Keratinocyte (primary cell): ENCODE data around the gene DDX11. TPM values are rescaled to one million over a fixed set of nuclear protein-coding genes. Genes with fewer than 3 reads are reported as not detected.
"Not testable (repeated sequence)": the region's sequence is repeated elsewhere in the genome, so short reads cannot be mapped to it uniquely, and the experiment has no call there.

Source experiments
- DNase-seq: peaks from one replicate; pipeline ENCODE4 v3.0.0-alpha.2; 2011; ENCODE audit warnings: low read depth, missing footprints, low spot score
- FAIRE-seq: peaks from 2 replicates; lab custom pipeline; 2011; peaks lifted over from hg19 to GRCh38; lab: Jason Lieb, UNC
- H2AFZ ChIP-seq: 2 replicates; pipeline ENCODE4 v1.6.0; 2012; ENCODE audit warnings: low read length, control low read depth, inconsistent platforms; ENCODE audit not compliant: control insufficient read depth
- H3K27ac ChIP-seq: 2 replicates; pipeline ENCODE4 v1.5.1; 2011; ENCODE audit warnings: low read length; ENCODE audit not compliant: control insufficient read depth, insufficient read depth
- H3K27me3 ChIP-seq: 3 replicates; pipeline ENCODE4 v1.6.0; 2011; ENCODE audit warnings: low read length; ENCODE audit not compliant: control insufficient read depth, insufficient read depth; ENCODE audit errors: extremely low read depth
- H3K36me3 ChIP-seq, 2 experiments: 2 replicates in 1 of 2; 3 replicates in 1 of 2; pipeline ENCODE4 v1.5.1; 2011; ENCODE audit warnings: low read length in 2 of 2, mild to moderate bottlenecking in 1 of 2; ENCODE audit not compliant: control insufficient read depth in 2 of 2, insufficient read depth in 2 of 2; ENCODE audit errors: extremely low read depth in 1 of 2
- H3K4me1 ChIP-seq: 3 replicates; pipeline ENCODE4 v1.5.1; 2011; ENCODE audit warnings: low read length; ENCODE audit not compliant: control insufficient read depth, insufficient read depth; ENCODE audit errors: extremely low read depth
- H3K4me2 ChIP-seq: 3 replicates; pipeline ENCODE4 v1.6.0; 2011; ENCODE audit warnings: low read depth, low read length; ENCODE audit not compliant: control insufficient read depth, insufficient read depth; ENCODE audit errors: extremely low read depth
- H3K4me3 ChIP-seq, 3 experiments: fragments of 200-600 bp in 1 of 3; sonication (generic) in 1 of 3; 2 replicates in 2 of 3; 3 replicates in 1 of 3; pipeline ENCODE4 v1.5.1; 2011 to 2016; ENCODE audit warnings: low read length in 3 of 3, mild to moderate bottlenecking in 3 of 3, control low read depth in 2 of 3, inconsistent platforms in 1 of 3, low read depth in 1 of 3, mixed read lengths in 1 of 3, mixed run types in 1 of 3, moderate library complexity in 1 of 3; ENCODE audit not compliant: control insufficient read depth in 2 of 3, insufficient read depth in 2 of 3; ENCODE audit errors: extremely low read depth in 1 of 3
- H3K79me2 ChIP-seq: 2 replicates; pipeline ENCODE4 v1.6.0; 2012; ENCODE audit warnings: low read length; ENCODE audit not compliant: control insufficient read depth, insufficient read depth
- H3K9ac ChIP-seq: 3 replicates; pipeline ENCODE4 v1.6.0; 2011; ENCODE audit warnings: low read length; ENCODE audit not compliant: control insufficient read depth, insufficient read depth; ENCODE audit errors: extremely low read depth
- H3K9me1 ChIP-seq: 3 replicates; pipeline ENCODE4 v1.6.0; 2011; ENCODE audit warnings: low read length; ENCODE audit not compliant: control insufficient read depth, insufficient read depth; ENCODE audit errors: extremely low read depth
- H3K9me3 ChIP-seq: 2 replicates; pipeline ENCODE4 v1.5.1; 2012; ENCODE audit warnings: low read depth, low read length; ENCODE audit not compliant: control insufficient read depth
- H4K20me1 ChIP-seq: 3 replicates; pipeline ENCODE4 v1.6.0; 2011; ENCODE audit warnings: low read length; ENCODE audit not compliant: control insufficient read depth, insufficient read depth; ENCODE audit errors: extremely low read depth
- EZH2 ChIP-seq: IDR thresholded peaks from one replicate; pipeline ENCODE4 v1.6.1; 2012; ENCODE audit warnings: inconsistent platforms, mild to moderate bottlenecking, low read length, moderate library complexity
- dilution Hi-C: fragments of 300-500 bp; cut with MboI; formaldehyde crosslinking; loops from one replicate; pipeline ENCODE4 v1.7.0; 2020; ENCODE audit warnings: low sequenced_read_pairs; ENCODE audit not compliant: extremely low pct_ligation_motif_present
- polyA plus RNA-seq, 5 experiments: library from polyadenylated mRNA; depleted of rRNA in 3 of 5; stranded (reverse) in 3 of 5; stranded (forward) in 1 of 5; unstranded in 1 of 5; fragments of >200 nt; gene quantifications; 1 replicate in 1 of 5; 2 replicates in 3 of 5; 3 replicates in 1 of 5; pipeline versions ENCODE4 v1.2.1 to v1.2.3, GENCODE V29; 2011 to 2012; ENCODE audit warnings: missing spikeins in 2 of 5, low read depth in 1 of 5, low replicate concordance in 1 of 5
- TF ChIP-seq, protein P1 (sequence below), 3 experiments: IDR thresholded peaks in 1 of 3; conservative IDR thresholded peaks in 1 of 3; optimal IDR thresholded peaks in 1 of 3; 2 replicates in 2 of 3; 3 replicates in 1 of 3; pipeline versions ENCODE3 to v1.5.1; 2011; ENCODE audit warnings: low read length in 3 of 3, mild to moderate bottlenecking in 3 of 3, moderate library complexity in 2 of 3, control low read depth in 1 of 3, inconsistent platforms in 1 of 3; ENCODE audit not compliant: insufficient read depth in 2 of 3; ENCODE audit errors: extremely low read depth in 1 of 3

Gene DDX11
- polyA plus RNA-seq, 1 donor (not counting 4 experiments of a cell fraction or from before 2014, with no cell fraction given) = 11.2 TPM

DNA sequence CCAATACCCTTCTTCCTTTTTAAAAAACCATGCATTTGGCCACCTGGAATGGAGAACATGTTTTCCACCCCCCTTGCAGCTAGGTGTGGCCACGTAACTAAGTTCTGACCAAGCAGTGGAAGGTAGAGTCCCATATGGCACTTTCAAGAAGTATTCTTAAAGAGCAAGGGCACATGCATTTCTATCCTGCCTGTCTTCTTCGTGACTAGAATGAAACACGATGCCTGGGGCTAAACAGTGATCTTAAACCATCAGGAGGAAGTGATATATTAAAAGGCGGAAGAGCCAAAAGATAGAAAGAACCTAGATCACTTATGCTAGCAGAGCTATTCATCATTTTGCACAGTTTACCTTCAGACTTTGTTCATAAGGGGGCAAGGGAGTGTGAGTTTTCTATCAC lies 16.0 kb upstream of the DDX11 start:
- dilution Hi-C loops = no loop called here
- H3K9ac ChIP-seq = no peak overlapping the region
- no peak for FAIRE-seq

DNA sequence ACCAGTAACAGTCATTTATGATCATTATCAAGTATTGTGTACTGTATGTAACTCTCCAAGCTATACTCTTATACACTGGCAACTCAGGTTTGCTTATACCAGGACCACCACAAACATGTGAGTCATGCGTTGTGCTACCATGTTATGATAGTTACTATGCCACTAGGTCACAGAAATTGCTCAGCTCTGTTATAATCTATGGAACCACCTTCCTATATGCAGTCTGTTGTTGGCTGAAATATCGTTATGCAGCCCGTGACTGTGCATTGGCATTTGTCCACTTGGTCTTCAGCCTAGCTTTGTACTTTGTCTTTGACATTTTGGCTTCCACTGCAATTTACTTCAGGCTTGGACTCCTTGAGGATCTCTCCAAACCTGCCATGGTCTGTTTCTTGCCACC lies 7.5 kb upstream of the DDX11 start:
- H3K9ac ChIP-seq, H3K36me3 ChIP-seq, H3K4me3 ChIP-seq, H2AFZ ChIP-seq, H3K27ac ChIP-seq, DNase-seq, H4K20me1 ChIP-seq, dilution Hi-C loops, H3K9me3 ChIP-seq, H3K27me3 ChIP-seq, H3K9me1 ChIP-seq, H3K4me2 ChIP-seq, H3K79me2 ChIP-seq, H3K4me1 ChIP-seq: not testable (repeated sequence)
- FAIRE-seq = peak; percentile 26

More for the DNA sequence above, 16.0 kb upstream of the DDX11 start:
- H3K27me3 ChIP-seq = no peaks in the 10 kb centered on the region
- DNase-seq = no peak
- no peak overlapping the region for H3K27ac ChIP-seq
- no peak overlapping the region for H2AFZ ChIP-seq
- no peaks in the 10 kb centered on the region for H4K20me1 ChIP-seq
- H3K79me2 ChIP-seq = no peaks in the 10 kb centered on the region
- H3K4me1 ChIP-seq = peaks cover 3% of the 10 kb centered on the region
- no peaks in the 10 kb centered on the region for H3K9me3 ChIP-seq
- no peak overlapping the region for H3K4me2 ChIP-seq
- no peak overlapping the region for H3K4me3 ChIP-seq
- no peak for TF ChIP-seq EZH2
- TF ChIP-seq, protein P1, sequence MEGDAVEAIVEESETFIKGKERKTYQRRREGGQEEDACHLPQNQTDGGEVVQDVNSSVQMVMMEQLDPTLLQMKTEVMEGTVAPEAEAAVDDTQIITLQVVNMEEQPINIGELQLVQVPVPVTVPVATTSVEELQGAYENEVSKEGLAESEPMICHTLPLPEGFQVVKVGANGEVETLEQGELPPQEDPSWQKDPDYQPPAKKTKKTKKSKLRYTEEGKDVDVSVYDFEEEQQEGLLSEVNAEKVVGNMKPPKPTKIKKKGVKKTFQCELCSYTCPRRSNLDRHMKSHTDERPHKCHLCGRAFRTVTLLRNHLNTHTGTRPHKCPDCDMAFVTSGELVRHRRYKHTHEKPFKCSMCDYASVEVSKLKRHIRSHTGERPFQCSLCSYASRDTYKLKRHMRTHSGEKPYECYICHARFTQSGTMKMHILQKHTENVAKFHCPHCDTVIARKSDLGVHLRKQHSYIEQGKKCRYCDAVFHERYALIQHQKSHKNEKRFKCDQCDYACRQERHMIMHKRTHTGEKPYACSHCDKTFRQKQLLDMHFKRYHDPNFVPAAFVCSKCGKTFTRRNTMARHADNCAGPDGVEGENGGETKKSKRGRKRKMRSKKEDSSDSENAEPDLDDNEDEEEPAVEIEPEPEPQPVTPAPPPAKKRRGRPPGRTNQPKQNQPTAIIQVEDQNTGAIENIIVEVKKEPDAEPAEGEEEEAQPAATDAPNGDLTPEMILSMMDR (optimal IDR thresholded peaks at IDR 0.05 in 1 of 3, IDR thresholded peaks at IDR 0.05 in 1 of 3, conservative IDR thresholded peaks at IDR 0.05 in 1 of 3; ENCODE audit: extremely low read depth in 1 of 3, insufficient read depth in 2 of 3, low read length in 3 of 3) = no peak
- H3K36me3 ChIP-seq = no peaks in the 10 kb centered on the region
- no peaks in the 10 kb centered on the region for H3K9me1 ChIP-seq

- dilution Hi-C loops = not testable (repeated sequence)
- peak overlapping the region; percentile 45 for H3K4me2 ChIP-seq
Observed at GRCh38 chr12:31067656-31068055, 6.0 kb upstream of the DDX11 start.

DNA sequence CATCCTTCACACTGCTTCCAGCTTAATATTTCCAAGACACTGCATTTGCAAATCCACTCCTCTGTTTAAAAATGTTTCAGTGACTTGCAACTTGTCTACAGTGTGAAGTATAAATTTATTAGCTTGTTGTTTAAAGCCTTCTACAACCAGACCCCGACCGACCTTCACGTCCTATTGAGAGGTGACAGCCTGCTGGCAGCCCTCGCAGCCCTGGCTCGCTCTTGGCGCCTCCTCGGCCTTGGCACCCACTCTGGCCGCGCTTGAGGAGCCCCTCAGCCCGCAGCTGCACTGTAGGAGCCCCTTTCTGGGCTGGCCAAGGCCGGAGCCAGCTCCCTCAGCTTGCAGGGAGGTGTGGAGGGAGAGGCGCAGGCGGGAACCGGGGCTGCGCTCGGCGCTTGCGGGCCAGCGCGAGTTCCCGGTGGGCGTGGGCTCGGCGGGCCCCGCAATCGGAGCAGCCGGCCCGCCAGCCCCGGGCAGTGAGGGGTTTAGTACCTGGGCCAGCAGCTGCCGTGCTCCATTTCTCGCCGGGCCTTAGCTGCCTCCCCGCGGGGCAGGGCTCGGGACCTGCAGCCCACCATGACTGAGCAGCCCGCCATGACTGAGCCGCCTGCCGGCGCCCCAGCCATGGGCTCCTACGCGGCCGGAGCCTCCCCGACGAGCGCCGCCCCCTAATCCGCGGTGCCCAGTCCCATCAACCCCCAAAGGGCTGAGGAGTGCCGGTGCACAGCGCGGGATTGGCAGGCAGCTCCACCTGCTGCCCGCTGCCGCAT lies 2.5 kb upstream of the DDX11 start:
- H3K79me2 ChIP-seq, dilution Hi-C loops, H3K9me1 ChIP-seq, H3K9me3 ChIP-seq, H3K27ac ChIP-seq, H3K4me3 ChIP-seq, DNase-seq, H3K4me1 ChIP-seq, H3K9ac ChIP-seq, H3K36me3 ChIP-seq, H3K27me3 ChIP-seq, FAIRE-seq, H2AFZ ChIP-seq, H4K20me1 ChIP-seq, H3K4me2 ChIP-seq: not testable (repeated sequence)

More at GRCh38 chr12:31067656-31068055, 6.0 kb upstream of the DDX11 start:
- not testable (repeated sequence) for H3K4me1 ChIP-seq, H3K4me3 ChIP-seq, H3K79me2 ChIP-seq, H3K9me3 ChIP-seq, H3K27ac ChIP-seq, H3K9me1 ChIP-seq, H4K20me1 ChIP-seq, H3K36me3 ChIP-seq, H3K9ac ChIP-seq, H3K27me3 ChIP-seq
- FAIRE-seq = peak; percentile 75
- DNase-seq = peak; percentile 58
- peak overlapping the region; percentile 30 for H2AFZ ChIP-seq
